Frontal cortex (tissue), 4 donors: ENCODE results near the gene DISP3. TPM values are rescaled to one million over a fixed set of nuclear protein-coding genes. Genes with fewer than 3 reads are reported as not detected.

Experiments
- DNase-seq, 2 donors: peaks; one replicate each; pipeline ENCODE4 v3.0.0; 2012; ENCODE audit warnings: low spot score in 2 of 2
- FAIRE-seq: peaks from 2 replicates; lab custom pipeline; 2012; peaks lifted over from hg19 to GRCh38; lab: Jason Lieb, UNC
- total RNA-seq: library from RNA; depleted of rRNA; stranded (reverse); fragments of >200 nt; gene quantifications from one replicate; pipeline ENCODE4 v1.2.3, GENCODE V29; 2014
- donor health status: control.
- donor health status: control.
- donor health status: control.

DISP3 gene
- total RNA-seq, result 12.2 TPM

GRCh38 chr1:11478571-11479374, at the start of gene DISP3:
Gene DISP3, plus strand, starts transcription at chr1:11479155. Its CDS starts 21,838 bp downstream, at chr1:11500993.
- peak; percentile 86 to 90 for DNase-seq
- FAIRE-seq, result no peak

- DNase-seq (no peak), FAIRE-seq (no peak)
Measured at GRCh38 chr1:11429226-11429625, 49.7 kb upstream of the DISP3 start.

- FAIRE-seq (no peak), DNase-seq (no peak)
Measured at GRCh38 chr1:11429935-11430334, 49.0 kb upstream of the DISP3 start.

- no peak for FAIRE-seq
- no peak for DNase-seq
Measured at GRCh38 chr1:11431941-11432507, 46.9 kb upstream of the DISP3 start.

GRCh38 chr1:11432526-11432925, 46.4 kb upstream of the DISP3 start:
- FAIRE-seq (no peak), DNase-seq (no peak)

- no peak for DNase-seq
- no peak for FAIRE-seq
Measured at GRCh38 chr1:11434501-11434900, 44.5 kb upstream of the DISP3 start.

GRCh38 chr1:11434926-11435325, 44.0 kb upstream of the DISP3 start:
- DNase-seq (no peak), FAIRE-seq (no peak)

- DNase-seq, result no peak
- no peak for FAIRE-seq
Measured at GRCh38 chr1:11438996-11439395, 40.0 kb upstream of the DISP3 start.

- no peak for FAIRE-seq
- peak in 1 of 2 donors; percentile 20 for DNase-seq
Measured at GRCh38 chr1:11441211-11441952, 37.6 kb upstream of the DISP3 start.

GRCh38 chr1:11443043-11443442, 35.9 kb upstream of the DISP3 start:
- DNase-seq (no peak), FAIRE-seq (no peak)

GRCh38 chr1:11443961-11444658, 34.8 kb upstream of the DISP3 start:
- FAIRE-seq (no peak), DNase-seq (no peak)

- no peak for DNase-seq
- no peak for FAIRE-seq
Measured at GRCh38 chr1:11444907-11445306, 34.0 kb upstream of the DISP3 start.

GRCh38 chr1:11447903-11448302, 31.1 kb upstream of the DISP3 start:
- DNase-seq, result no peak
- no peak for FAIRE-seq

GRCh38 chr1:11448373-11449099, 30.4 kb upstream of the DISP3 start:
- DNase-seq (no peak), FAIRE-seq (no peak)

GRCh38 chr1:11449100-11449403, 29.9 kb upstream of the DISP3 start:
- FAIRE-seq (no peak), DNase-seq (no peak)

GRCh38 chr1:11450310-11450709, 28.6 kb upstream of the DISP3 start:
- FAIRE-seq (no peak), DNase-seq (no peak)

GRCh38 chr1:11453742-11454491, 25.0 kb upstream of the DISP3 start:
- no peak for FAIRE-seq
- DNase-seq, result no peak

- no peak for FAIRE-seq
Measured at GRCh38 chr1:11455967-11456570, 22.9 kb upstream of the DISP3 start.

GRCh38 chr1:11456965-11457364, 22.0 kb upstream of the DISP3 start:
- FAIRE-seq (no peak), DNase-seq (no peak)

More at GRCh38 chr1:11455967-11456570, 22.9 kb upstream of the DISP3 start:
- no peak for DNase-seq
